Measurements from ENCODE around the gene CC2D2B.
"Not testable (repeated sequence)": the region's sequence is repeated elsewhere in the genome, so short reads cannot be mapped to it uniquely, and the experiment has no call there.

The CC2D2B gene, protein sequence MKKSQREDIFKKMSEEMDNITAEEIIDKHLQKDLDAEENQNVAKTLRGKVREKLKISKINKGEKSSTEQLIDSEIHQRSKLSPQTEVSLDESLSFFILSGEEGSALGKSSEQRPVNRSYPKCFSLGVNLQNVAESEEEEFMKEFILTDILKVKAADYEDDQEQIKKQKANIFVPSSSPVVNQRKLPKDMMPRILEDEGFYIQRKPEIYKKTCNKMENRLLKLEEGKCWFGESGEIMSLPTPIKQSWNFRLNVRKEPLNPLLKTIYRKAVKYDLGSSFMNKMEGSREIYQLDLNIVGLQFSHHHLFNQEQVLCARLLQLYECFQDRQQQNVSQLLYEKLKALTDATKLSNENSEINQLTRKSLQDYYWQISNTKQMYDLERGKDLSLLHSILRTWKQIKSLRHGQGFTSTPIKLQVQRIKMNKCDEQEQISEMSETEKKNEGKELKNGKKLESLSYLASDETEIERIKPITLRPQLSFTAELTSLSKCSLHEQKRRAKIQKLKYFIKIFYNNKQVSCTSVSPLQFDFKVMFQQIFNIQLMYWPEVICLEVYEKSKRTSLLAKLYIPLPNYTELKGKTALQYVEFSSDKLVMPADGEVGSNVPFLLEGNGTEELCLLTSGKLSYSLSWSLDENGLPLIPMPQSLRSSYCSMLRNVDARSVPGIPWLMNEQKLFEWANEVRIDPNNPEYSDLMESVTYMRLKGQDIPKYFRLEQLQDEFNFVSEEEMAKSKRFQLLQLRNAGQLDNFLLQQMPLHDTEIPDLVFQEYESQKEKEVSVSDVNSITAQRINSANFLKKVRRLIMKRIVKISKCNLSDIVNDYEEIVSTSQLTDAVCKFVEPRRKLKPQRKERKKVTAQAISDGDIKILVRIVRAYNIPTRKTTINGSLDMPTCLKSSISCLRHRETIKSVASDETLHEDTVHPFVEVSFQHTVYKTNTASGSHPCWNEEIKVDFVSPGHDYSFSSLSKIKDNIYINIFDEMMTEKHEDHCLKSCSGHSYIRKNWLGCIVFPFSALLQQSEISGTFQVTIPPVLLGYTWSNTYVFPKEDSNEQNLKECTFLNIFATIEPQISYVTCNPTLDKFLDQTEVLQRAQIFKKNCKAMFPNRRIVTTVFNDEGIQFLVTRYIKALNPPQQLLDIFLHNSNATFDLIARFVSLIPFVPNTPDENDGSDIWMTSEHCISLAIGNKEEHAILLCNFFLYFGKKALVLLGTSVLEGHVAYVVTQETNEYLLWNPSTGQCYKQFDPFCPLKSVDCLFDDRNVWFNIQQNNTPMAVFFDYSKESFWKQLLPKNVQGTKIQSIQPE (N-terminal part only)

DNA sequence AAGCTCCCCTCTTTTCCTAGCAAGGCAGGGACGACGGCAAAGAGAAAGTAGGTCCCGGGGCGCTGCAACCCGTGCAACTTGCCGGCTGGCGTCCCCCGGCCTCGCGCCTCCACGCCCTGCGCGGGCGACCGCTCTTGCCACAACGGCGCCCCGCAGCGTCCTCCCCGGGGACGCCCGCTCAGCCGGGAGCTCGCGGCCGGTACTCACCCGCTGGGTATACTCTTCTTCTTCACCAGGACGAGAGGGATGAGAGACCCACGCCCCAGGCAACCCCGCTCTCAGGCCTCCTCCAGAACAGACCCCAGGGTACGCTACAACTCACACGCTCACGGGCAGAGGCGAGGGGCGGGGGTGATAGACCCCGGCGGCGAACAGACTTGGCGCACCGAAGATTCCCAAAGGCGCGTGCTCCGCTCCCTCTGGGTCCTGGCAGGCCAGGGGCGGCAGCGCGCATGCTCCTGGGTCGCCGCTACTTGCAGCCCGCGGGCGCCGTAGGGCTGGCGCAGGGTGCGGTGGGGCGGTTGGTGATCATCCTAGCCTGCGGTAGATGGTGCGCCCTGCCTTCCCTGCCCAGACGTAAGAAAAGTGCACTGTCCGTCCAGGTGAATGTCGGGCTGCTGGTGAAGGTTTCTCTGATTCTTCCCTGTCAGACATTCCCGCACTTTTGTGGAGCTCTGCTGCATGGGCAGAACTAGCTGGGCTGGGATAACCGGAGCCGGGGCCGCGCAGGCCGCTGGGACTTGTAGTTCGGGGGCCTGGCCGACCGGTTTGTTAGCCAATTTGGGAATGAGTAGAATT, at the start of gene CC2D2B:
TSS of gene CC2D2B (plus strand) at position 520 of the 798 bp plus-strand sequence. CDS start 3,349 bp downstream, outside the sequence.
- intact Hi-C loops (cut with DNase I), result no loop called here
- peak; percentile 79 to 96 (median 90) for DNase-seq

DNA sequence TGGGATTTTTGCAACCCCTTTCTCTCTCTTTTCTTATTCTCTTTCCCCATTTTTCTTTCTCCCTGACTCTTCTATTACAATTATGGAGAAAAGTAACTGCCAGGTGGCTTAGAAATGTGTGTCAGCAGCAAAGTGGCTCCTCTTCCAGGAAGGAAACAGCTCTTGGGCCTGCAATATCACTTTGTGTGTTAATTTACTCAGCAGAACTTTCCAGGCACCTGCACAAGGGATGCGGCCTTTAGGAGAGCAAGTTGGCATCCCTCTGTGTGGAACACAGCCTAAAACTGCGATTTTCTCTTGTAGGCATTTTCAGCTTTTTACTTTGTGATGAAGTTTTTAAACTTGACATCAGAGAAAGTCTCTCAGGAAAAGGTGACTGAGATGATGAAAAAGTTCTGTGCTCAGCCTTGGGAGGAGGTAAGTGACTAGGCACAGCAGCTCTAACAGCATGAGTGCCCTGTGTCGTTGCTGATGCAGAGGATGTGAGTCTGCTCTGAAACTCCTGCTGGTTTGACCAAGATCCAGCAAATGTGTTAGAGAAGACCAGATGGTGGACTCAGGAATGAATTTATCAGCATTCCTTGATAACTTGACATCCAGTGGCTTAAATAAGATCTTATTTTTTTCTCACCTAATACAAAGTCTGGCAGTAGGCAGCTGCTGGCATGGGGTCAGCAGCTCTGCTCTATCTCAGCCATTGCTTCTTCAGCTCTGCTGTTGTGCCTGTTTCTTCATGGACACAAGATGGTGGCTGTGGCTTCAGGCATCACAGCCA, 47.4 kb upstream of the CC2D2B start:
- no peak for DNase-seq
- intact Hi-C loops (cut with DNase I), result no loop called here

DNA sequence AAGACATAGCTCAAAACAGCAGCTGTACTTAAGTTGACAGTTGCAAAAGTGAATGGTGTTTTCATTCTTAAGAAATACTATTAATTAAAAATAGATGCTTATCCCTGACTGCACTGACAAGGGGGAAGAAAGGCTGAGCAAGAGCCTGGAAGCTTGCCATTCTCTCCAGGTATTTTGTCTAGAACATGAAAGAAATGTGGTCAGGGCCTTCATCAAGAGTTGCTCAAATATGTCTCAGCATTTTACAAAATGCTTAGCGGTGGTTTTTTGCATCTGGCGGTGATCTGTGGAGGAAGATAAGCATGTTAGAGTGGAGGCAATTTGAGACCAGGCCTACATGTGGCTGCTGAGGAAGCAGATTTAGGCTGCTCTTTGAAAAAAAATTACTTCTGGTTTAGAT, 46.4 kb upstream of the CC2D2B start:
- DNase-seq, result no peak
- intact Hi-C loops (cut with DNase I), result no loop called here

DNA sequence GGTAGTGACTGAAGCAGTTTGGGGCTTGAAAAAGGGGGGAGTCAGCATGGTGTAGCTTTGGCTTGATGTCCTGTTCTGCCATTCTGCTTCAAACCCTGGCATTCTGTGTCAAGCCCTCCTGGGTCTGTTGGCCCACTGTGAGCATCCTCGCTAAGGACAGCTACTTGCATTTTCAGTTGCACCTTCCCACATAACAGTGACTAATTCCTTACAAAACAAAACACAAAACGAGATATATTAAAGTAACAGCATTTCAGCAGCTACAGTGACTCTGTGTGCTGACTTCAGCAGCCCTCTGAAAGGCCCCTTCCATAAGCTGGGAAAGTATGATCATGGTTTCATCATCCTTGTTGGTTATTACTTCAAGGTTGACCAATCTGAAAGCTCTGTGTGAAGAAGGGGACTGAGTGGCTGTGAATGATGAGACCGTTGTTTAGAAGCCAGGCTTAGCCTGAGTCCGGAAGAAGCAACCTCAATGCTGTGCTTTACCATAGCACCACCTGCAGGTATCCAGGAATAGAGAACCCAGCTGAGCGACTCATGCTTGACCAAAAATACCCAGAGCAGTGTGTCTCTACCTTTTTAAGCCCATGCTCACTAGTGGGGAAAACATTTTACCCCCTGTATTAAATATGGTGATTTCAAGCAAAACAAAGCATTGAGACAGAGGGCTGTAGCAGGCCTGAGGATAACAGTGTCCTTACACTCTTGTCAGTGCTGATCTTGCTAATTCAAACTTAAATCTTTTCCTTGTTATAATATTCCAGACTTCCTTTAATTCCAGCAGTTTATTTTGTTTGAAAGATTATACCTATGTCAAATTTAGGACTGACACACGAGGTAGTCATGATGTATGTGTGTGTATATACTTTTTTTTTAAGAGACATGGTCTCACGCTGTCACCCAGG, 42.6 kb upstream of the CC2D2B start:
- intact Hi-C loops (cut with DNase I), result no loop called here
- peak in 30 of 42 donors; percentile 8 to 71 (median 31) for DNase-seq

DNA sequence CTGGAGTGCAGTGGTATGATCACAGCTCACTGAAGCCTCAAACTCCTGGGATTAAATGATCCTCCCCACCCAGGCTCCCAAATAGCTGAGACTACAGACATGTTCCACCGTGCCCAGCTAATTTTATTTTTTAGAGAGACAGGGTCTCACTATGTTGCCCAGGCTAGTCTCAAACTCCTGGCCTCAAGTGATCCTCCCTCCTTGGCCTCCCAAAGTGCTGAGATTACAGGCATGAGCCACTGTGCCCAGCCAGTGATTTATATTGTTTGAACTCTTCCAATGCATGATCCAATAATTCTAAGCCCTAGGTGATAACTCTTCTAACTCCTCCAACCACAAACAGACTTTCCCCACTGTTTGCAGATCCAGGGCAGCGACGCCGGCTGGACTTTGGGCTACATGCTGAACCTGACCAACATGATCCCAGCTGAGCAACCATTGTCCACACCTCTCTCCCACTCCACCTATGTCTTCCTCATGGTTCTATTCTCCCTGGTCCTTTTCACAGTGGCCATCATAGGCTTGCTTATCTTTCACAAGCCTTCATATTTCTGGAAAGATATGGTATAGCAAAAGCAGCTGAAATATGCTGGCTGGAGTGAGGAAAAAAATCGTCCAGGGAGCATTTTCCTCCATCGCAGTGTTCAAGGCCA, 41.8 kb upstream of the CC2D2B start:
- DNase-seq, result no peak
- intact Hi-C loops (cut with DNase I), result no loop called here

DNA sequence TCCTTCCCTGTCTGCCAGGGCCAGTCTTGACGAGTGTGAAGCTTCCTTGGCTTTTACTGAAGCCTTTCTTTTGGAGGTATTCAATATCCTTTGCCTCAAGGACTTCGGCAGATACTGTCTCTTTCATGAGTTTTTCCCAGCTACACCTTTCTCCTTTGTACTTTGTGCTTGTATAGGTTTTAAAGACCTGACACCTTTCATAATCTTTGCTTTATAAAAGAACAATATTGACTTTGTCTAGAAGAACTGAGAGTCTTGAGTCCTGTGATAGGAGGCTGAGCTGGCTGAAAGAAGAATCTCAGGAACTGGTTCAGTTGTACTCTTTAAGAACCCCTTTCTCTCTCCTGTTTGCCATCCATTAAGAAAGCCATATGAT, 41.3 kb upstream of the CC2D2B start:
- DNase-seq, result no peak
- intact Hi-C loops (cut with DNase I), result no loop called here

DNA sequence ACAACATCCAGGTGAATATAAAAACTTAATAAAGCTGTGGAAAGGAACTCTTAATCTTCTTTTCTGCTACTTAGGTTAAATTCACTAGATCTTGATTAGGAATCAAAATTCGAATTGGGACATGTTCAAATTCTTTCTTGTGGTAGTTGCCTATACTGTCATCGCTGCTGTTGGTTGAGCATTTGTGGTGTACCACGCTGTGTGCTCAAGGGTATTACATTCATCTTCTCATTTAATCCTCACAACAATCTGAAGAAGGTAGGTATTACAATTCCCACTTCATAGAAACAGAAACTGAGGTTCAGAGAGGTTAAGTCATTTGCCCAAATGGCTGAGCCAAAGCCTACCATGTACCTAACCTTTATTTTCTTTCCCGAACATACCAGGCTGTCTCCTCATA, 39.9 kb upstream of the CC2D2B start:
- no peak for DNase-seq
- intact Hi-C loops (cut with DNase I), result no loop called here

DNA sequence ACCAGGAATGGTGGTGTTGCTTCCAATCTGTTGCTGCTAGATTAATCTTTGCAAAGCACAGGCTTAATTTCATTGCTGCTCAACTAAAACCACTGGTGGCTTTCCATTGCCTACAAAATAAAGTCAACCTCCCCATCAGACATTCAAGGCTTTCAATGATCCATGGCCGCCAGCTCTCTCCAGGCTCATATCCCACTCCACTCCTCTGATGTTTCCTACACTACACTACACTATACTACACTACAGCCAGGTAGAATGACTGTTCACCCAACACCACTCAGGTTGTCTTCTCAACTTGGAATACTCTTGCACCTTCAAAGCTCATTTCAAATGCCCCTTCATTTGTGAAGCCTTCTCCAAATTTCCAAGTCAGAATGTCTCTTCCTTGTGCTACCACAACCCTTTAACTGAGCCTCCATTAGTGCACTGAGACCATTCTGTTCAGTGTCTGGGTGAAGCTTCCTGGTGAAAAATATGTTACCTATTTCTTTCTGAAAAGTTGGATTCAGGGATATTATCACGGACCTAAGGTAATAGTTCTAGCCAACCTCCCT, 35.5 kb upstream of the CC2D2B start:
- intact Hi-C loops (cut with DNase I), result no loop called here
- DNase-seq, result no peak

DNA sequence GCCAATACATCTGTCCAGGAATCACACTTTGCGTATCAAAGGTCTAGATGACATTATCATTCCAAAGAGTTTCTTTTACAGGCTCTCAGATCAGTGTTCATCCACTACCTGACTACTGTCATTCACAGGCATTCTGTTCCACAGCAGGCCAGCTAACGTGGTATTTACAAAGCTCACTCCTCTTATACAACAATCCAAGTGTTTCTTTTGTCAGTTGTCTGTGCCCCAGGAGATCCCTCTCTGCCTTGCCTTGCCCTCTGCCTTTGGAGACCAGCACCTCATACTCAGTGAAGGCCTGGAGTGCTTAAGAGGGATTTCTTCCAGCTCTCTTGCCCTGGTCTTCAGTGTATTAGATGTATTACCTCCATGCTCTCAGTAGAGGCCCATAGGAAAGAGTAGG, 34.6 kb upstream of the CC2D2B start:
- intact Hi-C loops (cut with DNase I), result no loop called here
- no peak for DNase-seq

DNA sequence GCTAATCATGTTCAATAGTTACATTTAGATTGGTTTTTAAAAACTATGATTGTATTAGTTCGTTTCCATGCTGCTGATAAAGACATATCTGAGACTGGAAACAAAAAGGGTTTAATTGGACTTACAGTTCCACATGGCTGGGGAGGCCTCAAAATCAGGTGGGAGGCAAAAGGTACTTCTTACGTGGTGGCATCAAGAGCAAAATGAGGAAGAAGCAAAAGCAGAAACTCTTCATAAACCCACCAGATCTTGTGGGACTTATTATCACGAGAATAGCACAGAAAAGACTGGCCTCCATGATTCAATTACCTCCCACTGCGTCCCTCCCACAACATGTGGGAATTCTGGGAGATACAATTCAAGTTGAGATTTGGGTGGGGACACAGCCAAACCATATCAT, 34.1 kb upstream of the CC2D2B start:
- intact Hi-C loops (cut with DNase I), result no loop called here
- no peak for DNase-seq

DNA sequence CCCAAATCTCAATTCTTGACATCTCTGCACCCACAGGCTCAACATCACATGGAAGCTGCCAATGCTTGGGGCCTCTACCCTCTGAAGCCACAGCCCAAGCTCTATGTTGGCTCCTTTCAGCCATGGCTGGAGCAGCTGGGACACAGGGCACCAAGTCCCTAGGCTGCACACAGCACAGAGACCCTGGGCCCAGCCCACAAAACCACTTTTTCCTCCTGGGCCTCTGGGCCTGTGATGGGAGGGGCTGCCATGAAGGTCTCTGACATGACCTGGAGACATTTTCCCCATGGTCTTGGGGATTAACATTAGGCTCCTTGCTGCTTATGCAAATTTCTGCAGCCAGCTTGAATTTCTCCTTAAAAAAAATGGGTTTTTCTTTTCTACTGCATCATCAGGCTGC, 33.0 kb upstream of the CC2D2B start:
- intact Hi-C loops (cut with DNase I); DNase-seq: not testable (repeated sequence)

DNA sequence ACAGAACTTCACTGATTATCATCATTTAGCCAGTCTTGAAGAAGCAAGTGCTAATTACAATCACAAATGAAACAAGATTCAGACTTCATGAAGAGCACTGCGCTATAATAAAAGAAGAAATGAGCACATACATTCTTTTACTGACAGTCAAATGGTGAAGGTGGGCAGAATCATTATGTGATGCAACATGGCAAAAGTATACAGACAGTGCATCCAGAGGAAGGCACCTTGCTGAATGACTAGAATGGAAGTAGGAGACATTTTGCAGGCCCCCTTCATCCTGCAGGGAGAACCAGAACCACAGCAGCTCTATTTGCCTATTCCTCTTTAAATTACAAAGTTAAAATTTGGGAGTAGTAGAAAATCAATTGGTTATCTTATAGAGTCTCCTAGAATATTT, 31.0 kb upstream of the CC2D2B start:
- DNase-seq, result no peak
- intact Hi-C loops (cut with DNase I), result no loop called here

DNA sequence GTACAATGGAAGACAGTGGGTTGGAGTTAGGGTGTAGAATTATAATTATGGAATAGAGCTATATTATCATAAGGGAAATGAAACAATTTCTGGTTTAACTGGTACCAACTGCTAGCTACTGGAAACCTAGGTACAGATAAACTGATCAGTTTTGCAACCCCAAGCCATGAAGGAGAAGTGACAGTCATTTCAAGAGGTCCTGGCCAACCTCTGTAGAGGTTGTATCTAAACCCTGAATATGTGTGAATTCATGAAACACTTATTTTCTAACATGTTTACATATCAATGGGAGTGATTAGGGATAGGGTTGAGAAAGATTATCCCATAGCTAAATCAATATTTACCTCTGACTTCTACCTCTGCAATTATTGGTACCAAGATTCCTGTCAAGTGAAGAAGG, 29.9 kb upstream of the CC2D2B start:
- DNase-seq, result no peak
- intact Hi-C loops (cut with DNase I), result no loop called here

DNA sequence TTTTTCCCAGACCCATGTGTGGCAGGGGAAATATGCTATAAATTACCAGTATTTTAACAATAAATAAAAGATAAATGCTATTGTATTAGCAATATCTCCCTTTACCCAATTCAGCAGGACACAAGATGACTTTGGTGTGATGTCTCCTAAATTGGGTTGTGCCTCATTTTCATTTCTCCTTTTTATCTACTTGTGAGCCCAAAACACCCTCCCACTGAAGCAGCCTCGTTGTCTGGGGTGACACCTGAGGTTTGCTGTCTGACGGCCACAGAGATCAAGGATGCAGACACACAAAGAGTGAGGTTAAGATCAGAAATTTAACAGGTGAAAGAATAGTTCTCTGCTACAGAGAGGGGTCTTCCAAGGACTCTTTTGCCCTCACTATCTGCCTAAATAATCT, 27.1 kb upstream of the CC2D2B start:
- intact Hi-C loops (cut with DNase I), result no loop called here
- DNase-seq, result no peak

DNA sequence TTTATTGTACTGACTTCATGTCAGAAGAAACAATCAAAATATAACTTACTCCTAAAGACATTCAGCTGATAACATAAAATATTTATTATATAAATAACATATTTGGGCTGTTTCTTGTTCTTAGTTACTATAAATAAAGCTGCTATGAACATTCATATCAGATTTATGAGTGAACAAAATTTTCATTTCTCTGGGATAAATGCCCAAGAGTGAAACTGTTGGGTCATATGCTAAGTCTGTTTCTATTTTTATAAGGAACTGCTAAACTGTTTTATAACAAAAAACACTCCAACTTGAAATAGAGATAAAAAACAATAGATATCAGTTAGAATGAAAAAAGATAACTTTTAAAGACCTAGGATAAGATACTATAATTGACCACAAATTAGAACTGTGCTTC, 26.5 kb upstream of the CC2D2B start:
- DNase-seq, result no peak
- intact Hi-C loops (cut with DNase I), result no loop called here

DNA sequence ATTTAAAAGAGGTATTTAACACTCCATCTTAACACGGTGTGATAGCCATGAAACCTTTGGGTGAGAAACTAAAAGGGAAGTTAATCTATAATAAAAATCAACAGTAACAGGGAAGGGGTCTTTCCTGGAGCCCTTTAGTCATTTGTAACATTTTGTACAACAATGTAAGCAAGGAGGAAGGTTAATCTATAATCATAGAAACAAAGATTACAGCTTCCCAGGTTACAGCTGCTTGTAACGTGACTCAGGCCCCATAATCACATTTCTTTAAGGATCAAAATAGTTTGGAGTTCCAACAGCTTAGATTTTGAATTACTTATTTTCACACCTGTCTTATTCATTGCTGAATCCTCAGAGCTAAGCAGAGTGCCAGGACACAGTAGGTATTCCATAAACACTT, 17.9 kb upstream of the CC2D2B start:
- no peak for DNase-seq
- intact Hi-C loops (cut with DNase I), result no loop called here

Measured in head of caudate nucleus (tissue), 42 donors.